ENCODE results near the gene TCF15.
"Not testable (repeated sequence)": the region's sequence is repeated elsewhere in the genome, so short reads cannot be mapped to it uniquely, and the experiment has no call there.

TCF15 gene

DNA sequence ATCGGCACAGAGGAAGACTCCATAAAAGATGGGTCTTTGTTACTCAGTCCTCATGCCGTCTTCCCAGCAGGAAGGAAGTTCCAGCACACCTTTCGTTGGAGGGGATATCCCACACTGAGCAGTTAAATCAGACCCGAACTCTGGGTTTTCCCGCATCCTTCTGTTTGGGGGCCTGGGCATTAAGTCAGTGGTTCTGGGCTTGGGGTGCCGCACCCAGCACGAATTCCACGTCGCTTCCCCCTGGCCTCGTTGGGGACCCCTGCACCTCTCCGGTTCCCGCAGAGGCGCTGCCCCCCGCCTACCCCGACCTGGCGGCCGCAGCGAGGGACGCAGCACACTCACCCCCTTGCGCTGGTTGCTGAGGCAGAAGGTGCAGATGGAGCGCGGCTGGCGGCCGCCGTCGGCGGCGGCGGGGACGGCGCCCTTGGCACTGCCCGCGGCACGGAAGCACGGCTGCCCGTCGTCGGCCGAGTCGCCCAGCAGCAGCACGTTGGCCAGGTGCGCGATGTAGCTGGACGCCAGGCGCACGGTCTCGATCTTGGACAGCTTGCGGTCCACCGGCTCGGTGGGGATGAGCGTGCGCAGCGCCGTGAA lies 641 bp downstream of the TCF15 start:
- no peak for FAIRE-seq

DNA sequence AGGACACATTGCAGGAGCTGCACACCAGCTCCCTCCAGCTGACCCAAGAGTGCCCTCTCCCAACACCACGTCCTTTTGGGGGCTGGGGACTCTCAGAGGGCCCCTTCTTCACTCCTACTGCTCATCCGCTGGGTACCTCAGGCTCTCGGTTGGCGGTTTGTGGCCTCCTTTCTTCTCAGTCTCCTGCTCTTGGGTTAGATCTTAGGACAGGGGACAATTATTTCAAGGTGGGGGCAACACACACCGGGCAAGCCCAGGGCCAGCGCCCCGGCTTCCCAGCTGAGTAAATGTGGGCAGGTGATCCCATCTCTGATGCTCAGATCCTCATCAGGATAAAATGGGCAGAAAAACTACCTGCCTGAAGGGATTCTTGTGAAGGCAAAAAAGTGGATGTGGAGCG lies 1.1 kb downstream of the TCF15 start:
- FAIRE-seq: no peak

DNA sequence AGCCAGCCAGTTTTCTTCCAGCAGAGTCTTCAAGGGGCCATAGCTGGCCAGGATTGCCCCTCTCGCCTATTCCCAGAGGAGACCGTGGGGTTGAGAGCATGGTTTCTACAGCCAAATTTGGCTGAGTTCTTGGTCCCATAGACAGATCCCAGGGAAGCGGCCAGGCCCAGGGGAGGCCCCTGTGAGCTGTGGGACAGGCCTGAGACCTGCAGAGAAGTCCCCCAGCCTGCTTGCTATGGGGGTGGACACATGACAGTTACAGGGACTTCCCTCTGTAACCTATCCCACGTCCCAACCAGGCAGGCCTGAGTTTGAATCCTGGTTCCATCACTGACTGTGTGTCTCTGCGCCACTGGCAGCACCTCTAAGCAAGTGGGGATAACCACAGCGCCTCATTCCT lies 2.6 kb downstream of the TCF15 start:
- no peak for FAIRE-seq

DNA sequence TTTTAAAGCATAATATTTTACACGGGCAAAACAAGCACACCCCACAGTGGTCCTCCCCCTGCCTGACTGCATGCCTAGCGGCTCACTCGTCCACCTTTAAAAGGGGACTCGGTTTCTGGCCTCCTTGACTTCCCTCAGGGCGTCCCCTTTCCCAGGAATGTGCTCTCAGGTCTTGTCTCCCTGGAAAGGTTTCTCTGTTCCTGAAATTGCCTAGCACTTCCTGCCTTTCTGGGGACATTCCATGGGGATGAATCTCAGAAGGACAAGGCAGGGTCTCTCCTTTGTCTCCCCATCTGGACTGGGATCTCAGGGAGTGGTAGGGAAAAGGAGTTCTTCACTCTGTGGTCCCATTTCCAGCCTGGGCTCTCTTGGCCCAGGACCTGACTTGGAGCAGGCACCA lies 4.9 kb downstream of the TCF15 start:
- no peak for FAIRE-seq

DNA sequence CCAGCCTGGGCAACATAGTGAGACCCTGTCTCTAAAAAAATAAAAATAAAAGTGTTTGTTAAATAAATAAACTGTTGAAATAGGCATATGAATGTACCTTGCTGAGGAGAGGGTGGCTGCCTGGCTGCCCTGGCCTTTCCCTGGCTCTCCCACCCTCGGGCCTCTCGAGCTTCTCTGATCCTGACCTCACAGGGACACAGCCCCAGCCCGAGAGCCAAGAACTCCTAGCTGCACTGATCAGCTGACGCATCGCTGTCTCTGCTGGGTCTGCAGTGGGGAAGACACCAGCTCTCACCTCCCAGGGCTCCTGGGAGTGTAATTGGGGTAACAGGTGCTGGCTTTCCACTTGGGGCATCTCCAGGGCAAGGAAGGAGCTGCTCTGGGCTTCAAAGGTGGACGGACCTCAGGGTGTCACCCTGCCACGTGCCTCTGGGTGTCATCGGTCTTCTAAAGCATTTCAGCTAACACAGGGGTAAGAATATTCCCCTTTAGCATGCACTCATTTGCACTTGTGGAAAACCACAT lies 6.9 kb downstream of the TCF15 start:
- no peak for FAIRE-seq

DNA sequence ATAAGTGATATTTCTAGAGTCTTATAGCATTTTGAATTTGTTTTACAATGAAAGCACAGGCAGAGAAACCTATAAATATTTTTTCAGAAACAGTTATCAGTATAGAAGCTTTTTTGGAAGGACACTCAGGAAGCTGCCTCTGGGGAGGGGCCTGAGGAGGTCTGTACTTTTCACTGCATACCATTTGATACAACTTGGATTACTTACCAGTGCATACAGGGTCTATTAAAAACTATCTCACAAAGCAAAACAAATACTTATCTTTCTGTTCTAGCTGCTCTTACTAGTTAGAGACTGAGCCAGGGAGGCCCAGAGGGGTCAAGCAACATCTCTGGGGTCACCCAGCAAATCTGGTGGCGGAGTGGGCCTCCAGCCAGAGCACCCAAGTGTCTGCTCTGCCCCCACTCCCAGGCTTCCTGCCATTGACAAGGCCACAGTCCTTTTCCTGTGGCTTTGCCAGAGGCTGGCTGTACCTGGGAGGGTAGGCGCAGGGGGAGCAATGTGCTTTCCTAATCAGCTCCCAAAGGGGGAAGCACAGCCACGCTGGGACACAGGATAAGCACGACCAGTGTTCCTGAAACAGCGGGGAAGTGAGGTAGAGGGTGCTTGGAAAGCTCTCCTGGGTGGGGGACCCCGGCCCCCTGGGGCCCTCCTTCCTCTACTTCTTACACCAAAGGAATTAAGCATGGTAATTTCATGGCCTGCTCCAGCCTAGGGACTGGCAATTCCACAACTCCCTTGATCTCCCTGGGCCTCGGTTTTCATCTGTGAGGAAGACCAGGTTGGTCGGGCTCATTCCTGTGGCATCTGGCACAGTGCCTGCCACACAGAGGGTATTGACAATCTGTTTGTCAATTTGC lies 7.8 kb downstream of the TCF15 start:
- no peak for FAIRE-seq

DNA sequence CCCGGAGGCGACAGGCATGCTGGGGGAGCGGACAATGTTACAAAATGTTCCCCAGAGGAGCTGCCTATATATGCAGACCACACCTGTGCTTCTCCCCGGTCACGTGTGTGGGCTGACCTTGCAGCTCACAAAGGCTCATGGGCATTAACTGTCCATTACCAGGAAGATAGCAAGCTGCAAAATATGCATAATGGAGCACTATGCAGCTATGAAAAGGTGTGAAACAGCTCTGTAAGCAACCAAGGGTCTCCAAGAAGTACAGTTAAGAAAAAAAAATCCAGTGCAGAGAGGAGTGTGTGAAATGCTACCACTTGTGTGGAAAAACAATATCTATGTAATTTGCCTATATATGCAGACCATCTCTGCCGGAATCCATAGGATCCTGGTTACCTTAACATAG lies 9.4 kb downstream of the TCF15 start:
- no peak for FAIRE-seq

DNA sequence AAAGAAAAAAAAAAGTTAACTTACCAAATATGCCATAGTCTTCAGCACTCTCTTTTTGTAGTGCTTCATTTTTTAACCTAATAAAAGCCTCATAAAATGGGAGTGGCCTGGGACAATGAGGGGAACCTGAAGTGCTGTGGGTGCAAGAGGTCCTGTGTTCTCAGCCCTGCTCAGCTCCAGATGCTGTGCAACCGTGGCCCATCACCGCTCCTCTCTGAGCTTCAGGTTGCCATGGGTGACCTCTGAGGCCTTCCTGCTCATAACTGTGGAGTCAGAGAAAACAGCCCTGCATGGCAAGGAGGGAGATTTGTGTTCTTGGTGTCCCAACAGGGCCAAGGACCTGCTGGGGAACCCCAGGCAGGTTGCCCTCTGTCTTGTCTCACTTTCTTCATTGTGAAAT lies 10.0 kb downstream of the TCF15 start:
- no peak for FAIRE-seq

DNA sequence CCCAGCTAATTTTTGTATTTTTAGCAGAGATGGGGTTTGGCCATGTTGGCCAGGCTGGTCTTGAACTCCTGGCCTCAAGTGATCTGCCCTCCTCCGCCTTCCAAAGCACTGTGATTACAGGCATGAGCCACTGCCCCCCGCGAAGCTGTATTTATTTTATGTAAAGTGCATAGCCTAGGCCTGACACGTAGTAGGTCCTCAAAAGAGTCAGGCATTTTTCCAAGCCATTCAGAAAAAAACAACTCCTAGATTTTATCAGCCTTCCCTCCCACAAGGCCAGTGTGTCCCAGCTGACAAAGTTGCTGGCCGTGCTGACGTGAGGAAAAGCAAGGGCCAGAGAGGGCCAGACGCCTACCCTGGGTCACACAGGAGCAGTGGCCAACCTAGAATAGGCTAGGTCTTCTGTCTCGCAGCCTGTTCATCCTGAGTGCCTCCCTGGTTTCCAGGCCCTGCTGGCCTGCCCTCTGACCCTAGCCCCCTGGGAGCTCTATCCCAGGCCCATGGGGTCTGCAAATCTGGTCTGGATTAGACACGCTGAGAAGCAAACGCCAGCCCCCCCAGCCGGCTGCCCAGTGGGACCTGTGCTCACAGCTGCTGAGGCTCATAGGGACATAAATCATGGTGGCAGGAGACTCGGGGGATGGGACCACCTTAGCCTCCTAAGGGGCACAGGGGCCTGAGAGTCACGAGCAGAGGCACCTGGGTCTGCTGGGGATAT lies 11.8 kb downstream of the TCF15 start:
- no peak for FAIRE-seq

DNA sequence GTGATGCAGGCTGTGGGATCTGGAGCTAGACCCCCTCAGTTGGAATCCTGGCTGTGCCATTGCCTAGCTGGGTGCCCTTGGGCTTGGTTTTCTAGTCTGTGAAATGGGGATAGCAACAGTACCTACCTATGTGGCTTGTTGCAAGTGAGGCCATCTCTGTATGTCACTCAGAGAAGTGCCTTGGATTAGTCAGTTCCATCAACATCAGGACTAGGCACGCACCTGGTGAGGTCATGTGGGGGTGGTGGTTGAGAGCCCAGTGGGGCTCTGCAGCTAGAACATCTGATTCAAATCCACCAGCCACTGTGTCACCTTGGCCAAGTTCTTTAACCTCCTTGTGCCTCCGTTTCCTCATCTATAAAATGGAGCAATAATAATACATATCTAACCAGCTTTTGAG lies 12.5 kb downstream of the TCF15 start:
- no peak for FAIRE-seq

DNA sequence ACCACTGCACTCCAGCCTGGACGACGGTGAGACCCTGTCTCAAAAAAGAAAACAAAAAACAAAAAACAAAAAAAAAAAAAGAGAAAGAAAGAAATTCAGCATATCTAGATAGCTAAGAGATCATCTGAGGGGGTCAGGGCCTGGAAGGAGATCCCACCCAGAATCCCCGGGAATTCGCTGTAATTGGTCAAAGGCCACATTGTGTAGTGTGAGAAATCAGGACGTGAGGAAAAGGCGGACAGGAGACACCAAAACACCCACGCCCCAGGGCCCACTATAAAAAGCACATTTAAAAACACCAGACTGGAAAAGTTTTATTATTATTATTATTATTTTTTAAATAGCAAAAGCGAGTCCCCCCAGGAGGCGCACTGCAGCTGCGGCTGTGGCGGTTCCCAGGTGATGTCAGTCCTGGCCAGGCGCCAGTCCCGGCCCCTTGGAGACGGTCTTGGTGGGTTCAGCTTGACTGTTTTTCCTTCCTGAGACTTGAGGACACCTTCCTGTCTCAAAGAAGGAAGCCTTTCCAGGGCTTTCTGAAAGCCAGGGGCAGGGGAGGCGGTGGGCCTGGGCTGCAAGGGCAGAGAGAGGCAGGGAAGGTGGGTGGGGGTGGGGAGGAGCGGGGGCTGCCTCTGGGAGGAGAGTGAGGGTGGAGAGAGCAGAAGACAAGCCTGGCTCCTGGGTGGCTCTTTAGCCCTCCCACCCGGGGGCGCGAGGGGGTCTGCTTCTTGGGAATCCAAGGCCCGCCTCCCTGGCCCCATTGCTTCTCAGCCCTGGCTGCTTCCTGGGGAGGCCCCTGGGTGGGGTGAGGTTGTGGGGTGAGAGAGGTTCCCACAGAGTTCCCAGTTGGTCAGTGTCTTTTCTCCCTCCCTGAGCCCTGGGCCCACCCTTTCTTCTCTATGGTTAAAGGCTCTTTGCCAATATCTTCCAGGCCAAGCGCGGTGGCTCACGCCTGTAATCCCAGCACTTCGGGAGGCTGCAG lies 14.5 kb downstream of the TCF15 start:
- no peak for FAIRE-seq

DNA sequence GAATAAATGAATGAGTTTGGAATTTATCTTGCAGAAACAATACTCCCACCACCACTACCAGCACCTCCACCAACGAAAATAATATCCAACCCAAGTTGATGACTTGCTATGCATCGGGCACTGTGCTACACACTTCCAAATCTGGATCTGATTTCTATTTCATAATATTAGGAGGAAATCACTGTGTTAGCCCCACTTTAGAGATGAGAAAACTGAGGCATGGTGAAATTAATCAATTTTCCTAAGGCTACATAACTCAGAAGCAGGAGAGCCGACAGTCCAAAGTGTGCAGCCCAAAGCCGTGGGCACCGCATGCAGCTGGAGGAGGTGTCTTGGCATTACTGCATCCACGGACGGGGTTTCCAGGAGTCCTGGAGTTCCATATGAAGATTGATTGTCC lies 17.6 kb downstream of the TCF15 start:
- no peak for FAIRE-seq

DNA sequence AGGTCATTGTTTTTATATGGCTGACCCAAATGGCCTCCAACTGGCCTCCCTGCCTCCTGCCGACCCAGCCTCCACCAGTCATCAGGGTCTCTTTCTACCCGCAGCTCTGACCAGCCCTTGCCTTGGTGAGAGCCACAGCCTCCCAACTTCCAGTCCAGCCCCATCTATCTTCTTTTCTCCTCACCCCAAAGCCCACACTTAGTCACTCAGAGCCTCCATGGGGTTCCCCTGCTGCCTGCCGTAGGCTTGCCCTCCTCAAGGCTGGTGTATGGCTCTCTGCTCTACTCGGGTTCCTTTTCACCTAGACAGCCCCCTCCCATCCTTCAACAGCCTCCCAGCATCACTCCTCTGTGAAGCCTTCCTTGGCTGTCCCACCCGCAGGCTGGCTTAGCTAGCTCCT lies 18.2 kb downstream of the TCF15 start:
- FAIRE-seq: no peak

DNA sequence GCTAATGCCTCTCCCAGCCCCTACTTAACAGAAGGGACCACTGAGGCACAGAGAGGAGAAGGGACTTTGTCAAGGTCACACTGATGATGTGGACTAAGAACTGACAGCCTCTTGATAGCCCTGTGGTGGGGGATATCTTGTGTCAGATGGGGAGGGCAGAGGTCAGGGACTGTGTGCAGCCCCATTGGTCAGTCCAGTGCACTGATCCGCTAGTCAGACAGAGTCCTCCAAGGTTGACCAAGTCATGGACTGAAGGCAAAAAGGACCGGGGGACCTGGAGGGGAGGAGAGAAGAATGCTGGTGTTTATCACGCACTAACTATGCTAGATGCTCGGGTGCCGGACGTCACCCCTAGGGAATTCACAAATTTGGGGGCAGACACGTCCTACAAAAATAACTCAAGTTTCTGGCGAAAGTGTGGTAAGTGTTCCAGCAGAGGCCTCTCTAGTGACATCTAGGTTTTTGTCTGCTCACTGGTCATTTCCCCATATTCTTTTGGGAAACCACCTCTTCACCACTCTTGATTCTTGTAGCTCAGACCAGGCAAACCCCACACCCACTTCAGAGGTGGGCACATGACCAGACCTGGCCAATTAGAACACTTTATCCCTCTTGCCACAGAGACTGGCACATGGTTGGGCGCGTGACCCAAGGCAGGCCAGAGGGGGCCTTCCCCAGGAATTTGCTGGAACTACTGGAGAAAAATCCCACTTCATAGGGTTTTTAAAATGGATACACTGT lies 21.0 kb downstream of the TCF15 start:
- FAIRE-seq: no peak

DNA sequence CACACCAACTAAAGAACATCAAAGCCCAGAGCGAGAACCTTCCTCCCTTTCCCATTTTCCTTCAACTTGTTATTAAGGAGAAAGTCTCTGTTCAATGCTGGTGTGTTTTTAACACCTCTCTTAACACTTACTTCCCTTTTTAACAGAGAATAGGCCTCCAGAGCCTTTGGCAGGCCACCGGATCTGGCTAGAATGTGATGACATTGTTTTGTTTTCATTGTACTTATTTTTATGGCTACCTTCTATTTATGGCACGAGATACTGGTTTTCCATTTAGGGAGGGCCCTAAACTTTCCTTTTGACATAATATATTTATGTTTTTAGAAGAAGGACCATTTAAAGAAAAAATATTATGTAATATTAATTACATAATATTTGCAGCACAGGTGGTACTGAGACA lies 21.6 kb downstream of the TCF15 start:
- no peak for FAIRE-seq

DNA sequence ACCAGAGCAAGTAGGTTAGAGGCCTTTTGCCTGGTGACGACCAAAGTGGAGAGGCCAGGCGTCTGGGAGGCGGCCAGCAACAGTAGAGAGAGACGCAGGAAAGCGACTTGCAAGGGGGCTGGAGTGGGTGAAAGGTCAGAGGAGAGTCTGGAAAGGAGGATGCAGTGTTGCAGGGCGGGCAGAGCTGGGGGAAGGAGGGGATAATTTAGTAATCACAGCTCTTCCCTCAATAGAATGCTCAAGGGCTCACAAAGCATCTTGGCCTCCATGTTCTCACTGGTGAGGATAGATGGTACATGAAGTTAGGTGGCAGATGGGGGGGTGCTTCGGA lies 25.2 kb downstream of the TCF15 start:
- no peak for FAIRE-seq

DNA sequence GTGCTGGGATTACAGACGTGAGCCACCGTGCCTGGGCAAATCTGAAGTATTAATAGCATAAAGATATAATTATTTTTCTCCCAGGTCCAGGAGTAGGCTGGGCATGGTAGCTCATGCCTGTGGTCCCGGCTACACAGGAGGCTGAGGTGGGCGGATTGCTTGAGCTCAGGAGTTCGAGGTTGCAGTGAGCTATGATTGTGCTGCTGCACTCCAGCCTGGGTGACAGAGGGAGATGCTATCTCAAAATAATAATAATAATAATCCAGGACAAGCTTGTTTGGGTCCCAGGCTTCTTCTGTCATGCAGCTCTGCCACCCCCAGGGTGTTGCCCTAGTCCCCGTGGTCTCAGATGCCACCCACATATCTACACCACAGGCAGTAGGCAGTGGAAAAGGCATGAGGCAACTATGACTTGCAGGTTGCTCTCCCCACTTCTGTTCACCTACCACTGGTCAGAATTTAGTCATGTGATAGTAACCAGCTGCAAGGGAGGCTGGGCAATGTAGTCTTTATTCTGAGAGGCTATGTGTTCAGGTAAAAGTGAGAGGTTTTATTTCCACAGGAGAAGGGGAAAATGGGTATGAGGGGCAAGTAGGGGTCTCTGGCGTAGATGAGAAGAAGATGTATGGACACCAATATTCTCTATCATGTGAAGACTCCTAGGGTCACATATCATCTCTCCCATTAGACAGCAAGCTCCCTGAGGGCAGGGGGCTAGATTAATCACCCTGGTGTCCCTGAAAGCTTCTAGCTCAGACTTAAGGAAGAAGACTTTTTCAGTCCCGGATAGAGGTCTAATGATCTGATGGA lies 25.7 kb downstream of the TCF15 start:
- FAIRE-seq: no peak

DNA sequence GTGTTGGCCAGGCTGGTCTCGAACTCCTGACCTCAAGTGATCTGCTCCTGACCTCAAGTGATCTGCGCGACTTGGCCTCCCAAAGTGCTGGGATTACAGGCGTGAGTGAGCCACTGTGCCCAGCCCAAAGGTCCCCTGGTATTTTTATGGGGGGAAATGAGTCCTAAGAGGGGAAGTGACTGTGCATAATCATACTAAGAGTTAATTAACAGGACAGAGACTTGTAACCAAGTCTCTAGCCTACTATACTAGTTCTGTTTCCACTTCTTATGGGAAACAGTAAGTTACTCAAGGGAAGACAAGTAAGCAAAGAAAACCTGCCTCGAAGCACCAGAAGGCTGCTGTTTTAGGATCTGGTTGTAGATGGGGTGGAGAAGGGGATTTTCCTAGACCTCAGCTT lies 27.9 kb downstream of the TCF15 start:
- FAIRE-seq: no peak

DNA sequence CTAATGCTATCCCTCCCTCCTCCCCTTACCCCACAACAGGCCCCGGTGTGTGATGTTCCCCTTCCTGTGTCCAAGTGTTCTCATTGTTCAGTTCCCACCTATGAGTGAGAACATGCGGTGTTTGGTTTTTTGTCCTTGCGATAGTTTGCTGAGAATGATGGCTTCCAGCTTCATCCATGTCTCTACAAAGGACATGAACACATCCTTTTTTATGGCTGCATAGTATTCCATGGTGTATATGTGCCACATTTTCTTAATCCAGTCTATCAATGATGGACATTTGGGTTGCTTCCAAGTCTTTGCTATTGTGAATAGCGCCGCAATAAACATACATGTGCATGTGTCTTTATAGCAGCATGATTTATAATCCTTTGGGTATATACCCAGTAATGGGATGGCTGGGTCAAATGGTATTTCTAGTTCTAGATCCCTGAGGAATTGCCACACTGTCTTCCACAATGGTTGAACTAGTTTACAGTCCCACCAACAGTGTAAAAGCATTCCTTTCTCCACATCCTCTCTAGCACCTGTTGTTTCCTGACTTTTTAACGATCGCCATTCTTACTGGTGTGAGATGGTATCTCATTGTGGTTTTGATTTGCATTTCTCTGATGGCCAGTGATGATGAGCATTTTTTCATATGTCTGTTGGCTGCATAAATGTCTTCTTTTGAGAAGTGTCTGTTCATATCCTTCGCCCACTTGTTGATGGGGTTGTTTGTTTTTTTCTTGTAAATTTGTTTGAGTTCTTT lies 31.0 kb downstream of the TCF15 start:
- not testable (repeated sequence) for FAIRE-seq

DNA sequence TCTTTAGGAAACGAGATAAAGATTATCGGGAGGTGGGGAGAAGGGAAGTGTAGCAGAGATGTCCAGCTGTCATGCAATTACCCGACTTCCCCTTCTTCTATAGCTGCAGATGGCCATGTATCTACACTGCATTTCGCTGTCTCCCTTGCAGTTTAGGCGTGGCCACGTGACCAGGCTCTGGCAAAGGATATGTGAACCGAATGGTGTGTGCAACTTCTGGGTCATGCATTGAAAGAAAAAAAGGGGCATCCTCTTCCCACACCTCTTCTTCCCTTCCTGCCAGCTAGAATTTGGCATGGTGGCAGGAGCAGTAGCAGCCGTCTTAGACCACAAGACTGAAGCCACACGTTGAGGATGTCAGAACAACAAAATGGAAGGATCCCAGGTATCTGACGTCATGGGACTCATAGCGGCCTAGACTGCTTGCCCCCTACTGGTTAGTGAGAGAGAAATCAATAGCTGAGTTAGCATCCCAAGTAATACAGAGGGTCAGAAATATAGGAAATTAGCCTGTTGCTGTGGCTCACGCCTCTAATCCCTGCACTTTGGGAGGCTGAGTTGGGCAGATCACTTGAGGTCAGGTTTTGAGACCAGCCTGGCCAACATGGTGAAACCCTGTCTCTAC lies 32.8 kb downstream of the TCF15 start:
- no peak for FAIRE-seq
